HepG2 (cell line): ENCODE data around the gene PNN. TPM values are rescaled to one million over a fixed set of nuclear protein-coding genes. Genes with fewer than 3 reads are reported as not detected.
A peak's percentile ranks its signal among the peaks of the same experiment; 100 is the strongest.

ENCODE experiments used
- HOXA5 ChIP-seq: sonication (generic); formaldehyde crosslinking; IDR thresholded peaks from 2 replicates; pipeline ENCODE4 v1.4.0; 2020; ENCODE audit warnings: missing genetic modification reagents
- KDM3A ChIP-seq: IDR thresholded peaks from 2 replicates; pipeline ENCODE4 v1.6.1; 2018; ENCODE audit warnings: low read depth, missing compliant biosample characterization
- TAF1 ChIP-seq: sonication (generic); formaldehyde crosslinking; IDR thresholded peaks from 2 replicates; pipeline ENCODE4 v1.4.0; 2020; ENCODE audit warnings: missing genetic modification reagents
- TP53 ChIP-seq: sonication (generic); formaldehyde crosslinking; conservative IDR thresholded peaks from 2 replicates; pipeline ENCODE4 v1.4.0; 2020; ENCODE audit warnings: missing genetic modification reagents
- polyA plus RNA-seq, 8 experiments: library from polyadenylated mRNA; depleted of rRNA in 3 of 8; stranded (reverse) in 7 of 8; unstranded in 1 of 8; fragments of >200 nt; fragmentation: Illumina TruSeq in 4 of 8; extraction: Trizol in 4 of 8; gene quantifications; 2 replicates each; pipeline versions ENCODE4 v1.2.1 to v1.2.3, GENCODE V29; 2011 to 2016; ENCODE audit warnings: low read depth in 4 of 8, missing spikeins in 1 of 8, mixed read lengths in 1 of 8; ENCODE audit not compliant: insufficient read depth in 1 of 8
- total RNA-seq, 5 experiments: library from RNA; depleted of rRNA; stranded (reverse); fragments of >200 nt; fragmentation: Illumina TruSeq; extraction: Trizol; gene quantifications; 2 replicates each; pipeline ENCODE4 v1.2.3, GENCODE V29; 2016; ENCODE audit warnings: low read depth in 1 of 5
- TF ChIP-seq, protein P1 (sequence below): sonication (generic); formaldehyde crosslinking; IDR thresholded peaks from 2 replicates; pipeline ENCODE4 v1.4.0; 2020; ENCODE audit warnings: missing genetic modification reagents
- TF ChIP-seq, protein P2 (sequence below): sonication (generic); formaldehyde crosslinking; IDR thresholded peaks from 2 replicates; pipeline ENCODE4 v1.4.0; 2020; ENCODE audit warnings: mild to moderate bottlenecking, missing genetic modification reagents, borderline replicate concordance
- TF ChIP-seq, protein P3 (sequence below): IDR thresholded peaks from 2 replicates; pipeline ENCODE4 v1.6.1; 2016; ENCODE audit warnings: low read depth
- TF ChIP-seq, protein P4 (sequence below): sonication (generic); formaldehyde crosslinking; IDR thresholded peaks from 2 replicates; pipeline ENCODE4 v1.4.0; 2020; ENCODE audit warnings: missing genetic modification reagents
- TF ChIP-seq, protein P5 (sequence below): sonication (generic); formaldehyde crosslinking; IDR thresholded peaks from 2 replicates; pipeline ENCODE4 v1.5.0; 2020; ENCODE audit warnings: mild to moderate bottlenecking, missing genetic modification reagents
- TF ChIP-seq, protein P6 (sequence below): sonication (generic); formaldehyde crosslinking; conservative IDR thresholded peaks from 2 replicates; pipeline ENCODE4 v1.4.0; 2020; ENCODE audit warnings: missing genetic modification reagents

The PNN gene
- total and polyA plus RNA-seq, 2 of the 13 experiments (the other 11 are each of a cell fraction or from before 2014, with no cell fraction given): 58.0 to 214 TPM

DNA sequence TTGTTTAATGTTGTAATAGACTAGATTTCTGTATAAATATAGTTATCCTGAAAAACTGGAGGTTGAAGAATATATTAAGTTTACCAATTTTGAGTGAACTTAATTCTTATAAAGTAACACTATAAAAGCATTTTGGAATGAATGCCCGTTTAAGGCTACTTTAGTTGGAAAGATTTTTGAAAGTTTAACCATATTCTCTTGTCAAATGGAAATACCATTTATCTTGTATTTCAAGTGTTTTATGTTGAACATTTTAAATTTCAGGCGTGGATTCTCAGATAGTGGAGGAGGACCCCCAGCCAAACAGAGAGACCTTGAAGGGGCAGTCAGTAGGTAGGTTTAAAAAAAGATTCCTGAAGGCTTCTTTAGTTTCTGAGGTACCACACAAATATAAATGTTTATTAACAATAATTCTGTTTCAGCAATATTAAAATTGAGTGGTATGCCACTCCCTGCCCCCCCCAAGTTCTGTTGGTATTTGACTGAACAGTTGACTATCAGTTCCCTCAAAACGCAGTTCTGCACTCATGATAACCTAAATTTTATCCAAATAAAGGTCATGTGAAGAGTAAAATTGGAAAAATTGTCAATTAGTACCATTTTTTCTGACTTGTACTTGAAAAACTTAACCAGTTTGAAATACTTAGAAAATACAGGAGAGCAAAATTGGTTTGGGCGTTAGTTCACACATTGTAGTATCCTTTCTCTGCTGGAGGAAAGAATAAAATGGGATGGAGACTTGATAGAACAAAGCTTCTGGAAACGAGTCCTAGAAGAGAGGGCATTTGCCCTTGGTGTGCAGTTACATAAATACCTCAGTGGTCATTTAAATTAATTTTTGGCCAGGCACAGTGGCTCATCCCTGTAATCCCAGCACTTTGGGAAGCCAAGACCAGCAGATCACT is 1.5 kb downstream of the PNN start (continued):
- TF ChIP-seq, protein P1, sequence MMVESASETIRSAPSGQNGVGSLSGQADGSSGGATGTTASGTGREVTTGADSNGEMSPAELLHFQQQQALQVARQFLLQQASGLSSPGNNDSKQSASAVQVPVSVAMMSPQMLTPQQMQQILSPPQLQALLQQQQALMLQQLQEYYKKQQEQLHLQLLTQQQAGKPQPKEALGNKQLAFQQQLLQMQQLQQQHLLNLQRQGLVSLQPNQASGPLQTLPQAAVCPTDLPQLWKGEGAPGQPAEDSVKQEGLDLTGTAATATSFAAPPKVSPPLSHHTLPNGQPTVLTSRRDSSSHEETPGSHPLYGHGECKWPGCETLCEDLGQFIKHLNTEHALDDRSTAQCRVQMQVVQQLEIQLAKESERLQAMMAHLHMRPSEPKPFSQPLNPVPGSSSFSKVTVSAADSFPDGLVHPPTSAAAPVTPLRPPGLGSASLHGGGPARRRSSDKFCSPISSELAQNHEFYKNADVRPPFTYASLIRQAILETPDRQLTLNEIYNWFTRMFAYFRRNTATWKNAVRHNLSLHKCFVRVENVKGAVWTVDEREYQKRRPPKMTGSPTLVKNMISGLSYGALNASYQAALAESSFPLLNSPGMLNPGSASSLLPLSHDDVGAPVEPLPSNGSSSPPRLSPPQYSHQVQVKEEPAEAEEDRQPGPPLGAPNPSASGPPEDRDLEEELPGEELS (CRISPR knock-in tag): 0 out of 2 replicates have a peak, but pooled peaks have one; percentile 19
- TF ChIP-seq, protein P2, sequence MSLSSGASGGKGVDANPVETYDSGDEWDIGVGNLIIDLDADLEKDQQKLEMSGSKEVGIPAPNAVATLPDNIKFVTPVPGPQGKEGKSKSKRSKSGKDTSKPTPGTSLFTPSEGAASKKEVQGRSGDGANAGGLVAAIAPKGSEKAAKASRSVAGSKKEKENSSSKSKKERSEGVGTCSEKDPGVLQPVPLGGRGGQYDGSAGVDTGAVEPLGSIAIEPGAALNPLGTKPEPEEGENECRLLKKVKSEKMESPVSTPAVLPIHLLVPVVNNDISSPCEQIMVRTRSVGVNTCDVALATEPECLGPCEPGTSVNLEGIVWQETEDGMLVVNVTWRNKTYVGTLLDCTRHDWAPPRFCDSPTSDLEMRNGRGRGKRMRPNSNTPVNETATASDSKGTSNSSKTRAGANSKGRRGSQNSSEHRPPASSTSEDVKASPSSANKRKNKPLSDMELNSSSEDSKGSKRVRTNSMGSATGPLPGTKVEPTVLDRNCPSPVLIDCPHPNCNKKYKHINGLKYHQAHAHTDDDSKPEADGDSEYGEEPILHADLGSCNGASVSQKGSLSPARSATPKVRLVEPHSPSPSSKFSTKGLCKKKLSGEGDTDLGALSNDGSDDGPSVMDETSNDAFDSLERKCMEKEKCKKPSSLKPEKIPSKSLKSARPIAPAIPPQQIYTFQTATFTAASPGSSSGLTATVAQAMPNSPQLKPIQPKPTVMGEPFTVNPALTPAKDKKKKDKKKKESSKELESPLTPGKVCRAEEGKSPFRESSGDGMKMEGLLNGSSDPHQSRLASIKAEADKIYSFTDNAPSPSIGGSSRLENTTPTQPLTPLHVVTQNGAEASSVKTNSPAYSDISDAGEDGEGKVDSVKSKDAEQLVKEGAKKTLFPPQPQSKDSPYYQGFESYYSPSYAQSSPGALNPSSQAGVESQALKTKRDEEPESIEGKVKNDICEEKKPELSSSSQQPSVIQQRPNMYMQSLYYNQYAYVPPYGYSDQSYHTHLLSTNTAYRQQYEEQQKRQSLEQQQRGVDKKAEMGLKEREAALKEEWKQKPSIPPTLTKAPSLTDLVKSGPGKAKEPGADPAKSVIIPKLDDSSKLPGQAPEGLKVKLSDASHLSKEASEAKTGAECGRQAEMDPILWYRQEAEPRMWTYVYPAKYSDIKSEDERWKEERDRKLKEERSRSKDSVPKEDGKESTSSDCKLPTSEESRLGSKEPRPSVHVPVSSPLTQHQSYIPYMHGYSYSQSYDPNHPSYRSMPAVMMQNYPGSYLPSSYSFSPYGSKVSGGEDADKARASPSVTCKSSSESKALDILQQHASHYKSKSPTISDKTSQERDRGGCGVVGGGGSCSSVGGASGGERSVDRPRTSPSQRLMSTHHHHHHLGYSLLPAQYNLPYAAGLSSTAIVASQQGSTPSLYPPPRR (CRISPR knock-in tag): peak; percentile 46; the same call in 1 of the 2 replicates
- TF ChIP-seq, protein P3, sequence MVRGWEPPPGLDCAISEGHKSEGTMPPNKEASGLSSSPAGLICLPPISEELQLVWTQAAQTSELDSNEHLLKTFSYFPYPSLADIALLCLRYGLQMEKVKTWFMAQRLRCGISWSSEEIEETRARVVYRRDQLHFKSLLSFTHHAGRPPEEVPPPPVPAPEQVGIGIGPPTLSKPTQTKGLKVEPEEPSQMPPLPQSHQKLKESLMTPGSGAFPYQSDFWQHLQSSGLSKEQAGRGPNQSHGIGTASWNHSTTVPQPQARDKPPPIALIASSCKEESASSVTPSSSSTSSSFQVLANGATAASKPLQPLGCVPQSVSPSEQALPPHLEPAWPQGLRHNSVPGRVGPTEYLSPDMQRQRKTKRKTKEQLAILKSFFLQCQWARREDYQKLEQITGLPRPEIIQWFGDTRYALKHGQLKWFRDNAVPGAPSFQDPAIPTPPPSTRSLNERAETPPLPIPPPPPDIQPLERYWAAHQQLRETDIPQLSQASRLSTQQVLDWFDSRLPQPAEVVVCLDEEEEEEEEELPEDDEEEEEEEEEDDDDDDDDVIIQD (CRISPR knock-in tag): peak; percentile 2; the same call in 1 of the 2 replicates
- 0 out of 2 replicates have a peak, but pooled peaks have one; percentile 35 for TF ChIP-seq HOXA5
- TF ChIP-seq TP53 (CRISPR knock-in tag): no peak
- TF ChIP-seq, protein P4, sequence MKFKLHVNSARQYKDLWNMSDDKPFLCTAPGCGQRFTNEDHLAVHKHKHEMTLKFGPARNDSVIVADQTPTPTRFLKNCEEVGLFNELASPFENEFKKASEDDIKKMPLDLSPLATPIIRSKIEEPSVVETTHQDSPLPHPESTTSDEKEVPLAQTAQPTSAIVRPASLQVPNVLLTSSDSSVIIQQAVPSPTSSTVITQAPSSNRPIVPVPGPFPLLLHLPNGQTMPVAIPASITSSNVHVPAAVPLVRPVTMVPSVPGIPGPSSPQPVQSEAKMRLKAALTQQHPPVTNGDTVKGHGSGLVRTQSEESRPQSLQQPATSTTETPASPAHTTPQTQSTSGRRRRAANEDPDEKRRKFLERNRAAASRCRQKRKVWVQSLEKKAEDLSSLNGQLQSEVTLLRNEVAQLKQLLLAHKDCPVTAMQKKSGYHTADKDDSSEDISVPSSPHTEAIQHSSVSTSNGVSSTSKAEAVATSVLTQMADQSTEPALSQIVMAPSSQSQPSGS (CRISPR knock-in tag): no peak
- TF ChIP-seq, protein P5, sequence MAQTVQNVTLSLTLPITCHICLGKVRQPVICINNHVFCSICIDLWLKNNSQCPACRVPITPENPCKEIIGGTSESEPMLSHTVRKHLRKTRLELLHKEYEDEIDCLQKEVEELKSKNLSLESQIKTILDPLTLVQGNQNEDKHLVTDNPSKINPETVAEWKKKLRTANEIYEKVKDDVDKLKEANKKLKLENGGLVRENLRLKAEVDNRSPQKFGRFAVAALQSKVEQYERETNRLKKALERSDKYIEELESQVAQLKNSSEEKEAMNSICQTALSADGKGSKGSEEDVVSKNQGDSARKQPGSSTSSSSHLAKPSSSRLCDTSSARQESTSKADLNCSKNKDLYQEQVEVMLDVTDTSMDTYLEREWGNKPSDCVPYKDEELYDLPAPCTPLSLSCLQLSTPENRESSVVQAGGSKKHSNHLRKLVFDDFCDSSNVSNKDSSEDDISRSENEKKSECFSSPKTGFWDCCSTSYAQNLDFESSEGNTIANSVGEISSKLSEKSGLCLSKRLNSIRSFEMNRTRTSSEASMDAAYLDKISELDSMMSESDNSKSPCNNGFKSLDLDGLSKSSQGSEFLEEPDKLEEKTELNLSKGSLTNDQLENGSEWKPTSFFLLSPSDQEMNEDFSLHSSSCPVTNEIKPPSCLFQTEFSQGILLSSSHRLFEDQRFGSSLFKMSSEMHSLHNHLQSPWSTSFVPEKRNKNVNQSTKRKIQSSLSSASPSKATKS: peak; percentile 64; the same call in 1 of the 2 replicates
- 0 out of 2 replicates have a peak, but pooled peaks have one; percentile 32 for TF ChIP-seq KDM3A (CRISPR knock-in tag)
- TF ChIP-seq, protein P6, sequence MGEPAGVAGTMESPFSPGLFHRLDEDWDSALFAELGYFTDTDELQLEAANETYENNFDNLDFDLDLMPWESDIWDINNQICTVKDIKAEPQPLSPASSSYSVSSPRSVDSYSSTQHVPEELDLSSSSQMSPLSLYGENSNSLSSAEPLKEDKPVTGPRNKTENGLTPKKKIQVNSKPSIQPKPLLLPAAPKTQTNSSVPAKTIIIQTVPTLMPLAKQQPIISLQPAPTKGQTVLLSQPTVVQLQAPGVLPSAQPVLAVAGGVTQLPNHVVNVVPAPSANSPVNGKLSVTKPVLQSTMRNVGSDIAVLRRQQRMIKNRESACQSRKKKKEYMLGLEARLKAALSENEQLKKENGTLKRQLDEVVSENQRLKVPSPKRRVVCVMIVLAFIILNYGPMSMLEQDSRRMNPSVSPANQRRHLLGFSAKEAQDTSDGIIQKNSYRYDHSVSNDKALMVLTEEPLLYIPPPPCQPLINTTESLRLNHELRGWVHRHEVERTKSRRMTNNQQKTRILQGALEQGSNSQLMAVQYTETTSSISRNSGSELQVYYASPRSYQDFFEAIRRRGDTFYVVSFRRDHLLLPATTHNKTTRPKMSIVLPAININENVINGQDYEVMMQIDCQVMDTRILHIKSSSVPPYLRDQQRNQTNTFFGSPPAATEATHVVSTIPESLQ: no peak
- TF ChIP-seq TAF1 (CRISPR knock-in tag): 0 out of 2 replicates have a peak, but pooled peaks have one; percentile 30
